ENCODE data around the gene KCNK4. TPM values are rescaled to one million over a fixed set of nuclear protein-coding genes. Genes with fewer than 3 reads are reported as not detected.

KCNK4 gene
- total RNA-seq, 1 donor from 2014 or later: not detected

GRCh38 chr11:64340671-64341335 is 49.7 kb downstream of the KCNK4 start:
- H3K36me3 Mint-ChIP-seq: no peaks in the 10 kb centered on the region
- no peaks in the 10 kb centered on the region for H3K9me3 Mint-ChIP-seq
- no peak for TF ChIP-seq CTCF (conservative IDR thresholded peaks at IDR 0.05)
- peaks cover 4% of the 10 kb centered on the region for H3K4me1 Mint-ChIP-seq (ENCODE audit: unreplicated experiment)
- no peak overlapping the region for H3K4me3 Mint-ChIP-seq
- peak overlapping the region; percentile 9 for H3K27ac Mint-ChIP-seq
- peaks cover 4% of the 10 kb centered on the region for H3K27me3 Mint-ChIP-seq
- DNase-seq (ENCODE audit: extremely low spot score, unreplicated experiment): no peak

GRCh38 chr11:64341429-64341828 is 50.3 kb downstream of the KCNK4 start:
- no peaks in the 10 kb centered on the region for H3K36me3 Mint-ChIP-seq
- peaks cover 4% of the 10 kb centered on the region for H3K27me3 Mint-ChIP-seq
- DNase-seq (ENCODE audit: extremely low spot score, unreplicated experiment): no peak
- TF ChIP-seq CTCF (conservative IDR thresholded peaks at IDR 0.05): no peak
- H3K9me3 Mint-ChIP-seq: no peaks in the 10 kb centered on the region
- peaks cover 4% of the 10 kb centered on the region for H3K4me1 Mint-ChIP-seq (ENCODE audit: unreplicated experiment)
- peak overlapping the region; percentile 9 for H3K27ac Mint-ChIP-seq
- no peak overlapping the region for H3K4me3 Mint-ChIP-seq

GRCh38 chr11:64341851-64342791 is 51.0 kb downstream of the KCNK4 start:
- peak; percentile 57 for TF ChIP-seq CTCF (conservative IDR thresholded peaks at IDR 0.05)
- Mint-ChIP-seq H3K36me3 (no peaks in the 10 kb centered on the region), H3K4me3 (peak overlapping the region; percentile 45), H3K27me3 (peaks cover 4% of the 10 kb centered on the region), H3K27ac (no peak overlapping the region), H3K9me3 (no peaks in the 10 kb centered on the region), H3K4me1 (ENCODE audit: unreplicated experiment) (peaks cover 4% of the 10 kb centered on the region)
- peak; percentile 90 for DNase-seq (ENCODE audit: extremely low spot score, unreplicated experiment)

GRCh38 chr11:64342869-64343745 is 52.0 kb downstream of the KCNK4 start:
- no peaks in the 10 kb centered on the region for H3K36me3 Mint-ChIP-seq
- DNase-seq (ENCODE audit: extremely low spot score, unreplicated experiment): no peak
- H3K9me3 Mint-ChIP-seq: no peaks in the 10 kb centered on the region
- H3K27ac Mint-ChIP-seq: no peak overlapping the region
- H3K4me3 Mint-ChIP-seq: peak overlapping the region; percentile 45
- peaks cover 4% of the 10 kb centered on the region for H3K27me3 Mint-ChIP-seq
- H3K4me1 Mint-ChIP-seq (ENCODE audit: unreplicated experiment): peaks cover 7% of the 10 kb centered on the region
- TF ChIP-seq CTCF (conservative IDR thresholded peaks at IDR 0.05): no peak

All from type B pancreatic cell (in vitro differentiated cells).